Left lung (tissue), 10 donors: ENCODE data around the gene USP20. TPM values are rescaled to one million over a fixed set of nuclear protein-coding genes. Genes with fewer than 3 reads are reported as not detected.

Experiments
- ATAC-seq: fragments of 200-7000 bp; cut with Tn5 transposase; one replicate; pipeline ENCODE4 v1.9.1; 2020; ENCODE audit warnings: moderate library complexity
- DNase-seq, 4 donors: peaks; one replicate each; pipeline ENCODE4 v3.0.0-alpha.2; 2013 to 2020
- H3K27ac ChIP-seq, 2 donors: fragments of 200-600 bp; sonication (generic) in 1 of 2; one replicate each; pipeline versions ENCODE4 v1.5.0 to v1.8.0; 2020 to 2021
- H3K27me3 ChIP-seq, 2 donors: fragments of 200-600 bp; sonication (generic) in 1 of 2; one replicate each; pipeline versions ENCODE4 v1.5.0 to v1.8.0; 2020 to 2021
- H3K36me3 ChIP-seq, 2 donors: fragments of 200-600 bp; sonication (generic) in 1 of 2; one replicate each; pipeline versions ENCODE4 v1.5.0 to v1.8.0; 2020 to 2021
- H3K4me1 ChIP-seq, 2 donors: fragments of 200-600 bp; one replicate each; pipeline ENCODE4 v1.8.0; 2021
- H3K4me3 ChIP-seq, 2 donors: fragments of 200-600 bp; sonication (generic) in 1 of 2; one replicate each; pipeline versions ENCODE4 v1.5.0 to v1.8.0; 2020 to 2021; ENCODE audit warnings: mild to moderate bottlenecking in 1 of 2
- H3K9me3 ChIP-seq, 2 donors: fragments of 200-600 bp; sonication (generic) in 1 of 2; one replicate each; pipeline versions ENCODE4 v1.5.0 to v1.8.0; 2020 to 2021
- CTCF ChIP-seq, 2 donors: fragments of 200-600 bp; sonication (generic) in 1 of 2; IDR thresholded peaks; one replicate each; pipeline versions ENCODE4 v1.5.0 to v1.8.0; 2021; ENCODE audit warnings: antibody characterized with exemption in 2 of 2
- intact Hi-C, 2 donors: fragments of 100-400 bp; cut with DNase I; formaldehyde crosslinking; loops; one replicate each; pipeline versions ENCODE4 v1.11.2 to v1.14.2; 2022
- polyA plus RNA-seq, 6 donors: library from polyadenylated mRNA; unstranded; fragments of 120-200 nt; gene quantifications; one replicate each; pipeline ENCODE4 v1.2.1, GENCODE V29; 2013; ENCODE audit not compliant: insufficient read length in 6 of 6
- total RNA-seq, 2 donors: library from RNA; stranded (reverse); fragmentation: NEBNext Ultra II Directional; extraction: Animal tissue kit (Norgen Biotek cat#: 25700); gene quantifications; one replicate each; pipeline ENCODE4 v1.2.1, GENCODE V29; 2021
- donor health status: DM: no; HTN: yes; CAD: no.
- donor health status: DM: no; HTN: no; CAD: no.

Gene USP20
- total and polyA plus RNA-seq, 8 donors = 16.7 to 24.6 (median 21.6) TPM

DNA sequence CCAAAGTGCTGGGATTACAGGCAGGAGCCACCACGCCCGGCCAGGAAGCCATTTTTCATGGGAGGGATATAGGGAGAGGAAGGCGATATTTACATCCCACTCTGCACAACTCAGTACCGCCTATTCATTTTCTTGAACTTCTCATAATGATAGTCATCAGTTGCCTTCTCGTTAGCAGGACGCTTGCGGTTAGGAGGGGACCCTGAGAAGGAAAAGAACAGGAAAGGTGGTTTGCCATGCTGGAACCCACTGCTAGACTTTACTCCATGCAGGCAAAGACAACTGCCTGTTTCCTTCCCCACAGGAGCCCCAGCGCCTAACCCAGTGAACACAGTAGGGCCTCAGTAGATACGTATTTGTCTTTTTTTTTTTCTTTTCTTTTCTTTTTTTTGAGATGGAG, 7.2 kb upstream of the USP20 start:
- H3K27ac ChIP-seq = no peak overlapping the region
- ATAC-seq (no peak), DNase-seq (no peak)
- no peak for TF ChIP-seq CTCF (IDR thresholded peaks at IDR 0.05)
- intact Hi-C loops = no loop called here
- peaks cover 0 to 63% of the 10 kb centered on the region in 2 donors for H3K36me3 ChIP-seq
- peaks cover 0 to 2% of the 10 kb centered on the region in 2 donors for H3K4me1 ChIP-seq
- no peak overlapping the region for H3K4me3 ChIP-seq
- H3K27me3 ChIP-seq = no peaks in the 10 kb centered on the region
- no peaks in the 10 kb centered on the region for H3K9me3 ChIP-seq

- no peak for ATAC-seq
- H3K9me3 ChIP-seq = no peaks in the 10 kb centered on the region
- no peak overlapping the region for H3K4me3 ChIP-seq
- H3K27ac ChIP-seq = no peak overlapping the region
- intact Hi-C loops = no loop called here
- H3K4me1 ChIP-seq = peaks cover 3 to 6% of the 10 kb centered on the region in 2 donors
- no peak for TF ChIP-seq CTCF (IDR thresholded peaks at IDR 0.05)
- peaks cover 0 to 66% of the 10 kb centered on the region in 2 donors for H3K36me3 ChIP-seq
- no peaks in the 10 kb centered on the region for H3K27me3 ChIP-seq
- DNase-seq = no peak
These were observed 6.3 kb upstream of the USP20 start for GRCh38 chr9:129828969-129829368.

- no peak overlapping the region for H3K27ac ChIP-seq
- H3K4me3 ChIP-seq = no peak overlapping the region
- no peaks in the 10 kb centered on the region for H3K9me3 ChIP-seq
- intact Hi-C loops = no loop called here
- no peaks in the 10 kb centered on the region for H3K27me3 ChIP-seq
- DNase-seq = no peak
- H3K36me3 ChIP-seq = peaks cover 0 to 52% of the 10 kb centered on the region in 2 donors
- TF ChIP-seq CTCF (IDR thresholded peaks at IDR 0.05) = no peak
- H3K4me1 ChIP-seq = peaks cover 9 to 35% of the 10 kb centered on the region in 2 donors
- ATAC-seq = no peak
These were observed 2.3 kb upstream of the USP20 start for GRCh38 chr9:129832982-129833381.

GRCh38 chr9:129834489-129835127, 650 bp upstream of the USP20 start:
- Histone ChIP-seq H3K9me3 (no peaks in the 10 kb centered on the region), H3K27me3 (no peaks in the 10 kb centered on the region), H3K4me1 (peaks cover 9 to 49% of the 10 kb centered on the region in 2 donors), H3K36me3 (peaks cover 0 to 36% of the 10 kb centered on the region in 2 donors), H3K4me3 (peak overlapping the region; percentile 97 to 98), H3K27ac (peak overlapping the region; percentile 71 to 89)
- DNase-seq (no peak), ATAC-seq (peak; percentile 11)
- intact Hi-C loops = no loop called here
- no peak for TF ChIP-seq CTCF (IDR thresholded peaks at IDR 0.05)

DNA sequence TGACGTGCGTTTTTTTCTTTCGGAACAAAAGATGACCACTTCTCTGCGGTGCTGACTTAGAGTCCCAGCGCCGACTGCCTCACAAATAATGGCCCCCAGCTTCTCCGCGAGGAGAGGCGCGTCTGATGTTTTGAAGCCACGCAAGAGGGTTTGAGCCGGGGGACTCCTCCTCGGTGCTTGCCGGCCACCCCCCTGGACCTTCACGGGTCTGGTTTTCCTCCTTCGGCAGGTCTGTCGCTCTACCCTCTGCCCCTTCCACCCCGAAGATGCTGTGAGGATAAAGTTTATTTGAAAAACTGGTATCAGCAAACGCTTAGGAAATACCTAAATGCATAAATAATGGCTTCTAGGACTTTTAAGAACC, 584 bp downstream of the USP20 start:
- Histone ChIP-seq H3K4me1 (peaks cover 9 to 53% of the 10 kb centered on the region in 2 donors), H3K4me3 (peak overlapping the region; percentile 97 to 98), H3K27ac (peak overlapping the region in 1 of 2 donors; percentile 89), H3K9me3 (no peaks in the 10 kb centered on the region), H3K36me3 (peaks cover 0 to 24% of the 10 kb centered on the region in 2 donors), H3K27me3 (no peaks in the 10 kb centered on the region)
- intact Hi-C loops = no loop called here
- no peak for ATAC-seq
- TF ChIP-seq CTCF (IDR thresholded peaks at IDR 0.05) = no peak
- peak in 1 of 4 donors; percentile 17 for DNase-seq
